Gastrocnemius medialis (tissue), 4 donors: ENCODE data around the gene PROM1. TPM values are rescaled to one million over a fixed set of nuclear protein-coding genes. Genes with fewer than 3 reads are reported as not detected.

Experiments used
- ATAC-seq, 2 donors: fragments of 150-250 bp; one replicate each; pipeline ENCODE4 v1.9.1; 2016
- DNase-seq, 2 donors: peaks; one replicate each; pipeline ENCODE4 v3.0.0-alpha.2; 2019
- H3K27ac ChIP-seq, 4 donors: fragments of 200-600 bp; sonication (generic); 1 replicate in 1 of 4; 2 replicates in 3 of 4; pipeline ENCODE4 v1.5.1; 2016 to 2018; ENCODE audit warnings: mild to moderate bottlenecking in 2 of 4, moderate library complexity in 1 of 4
- H3K27me3 ChIP-seq, 3 donors: fragments of 200-600 bp; sonication (generic) in 2 of 3; 1 replicate in 1 of 3; 2 replicates in 2 of 3; pipeline versions ENCODE4 v1.5.1 to v1.6.0; 2016 to 2019; ENCODE audit warnings: mild to moderate bottlenecking in 1 of 3, moderate library complexity in 1 of 3
- H3K36me3 ChIP-seq, 2 donors: fragments of 200-600 bp; sonication (generic) in 1 of 2; one replicate each; pipeline ENCODE4 v1.5.1; 2017 to 2018
- H3K4me1 ChIP-seq, 2 donors: fragments of 200-600 bp; sonication (generic) in 1 of 2; one replicate each; pipeline ENCODE4 v1.5.1; 2016 to 2017; ENCODE audit warnings: mild to moderate bottlenecking in 2 of 2
- H3K4me3 ChIP-seq, 4 donors: fragments of 200-600 bp; sonication (generic) in 3 of 4; 1 replicate in 1 of 4; 2 replicates in 3 of 4; pipeline ENCODE4 v1.5.1; 2016 to 2019; ENCODE audit warnings: mild to moderate bottlenecking in 2 of 4
- H3K9me3 ChIP-seq, 3 donors: fragments of 200-600 bp; sonication (generic) in 2 of 3; 1 replicate in 1 of 3; 2 replicates in 2 of 3; pipeline ENCODE4 v1.5.1; 2016 to 2019
- POLR2A ChIP-seq, 2 donors: fragments of 450-650 bp; IDR thresholded peaks; one replicate each; pipeline ENCODE4 v1.6.1; 2017; ENCODE audit warnings: antibody characterized with exemption in 2 of 2, mild to moderate bottlenecking in 2 of 2, moderate library complexity in 2 of 2
- in situ Hi-C, 4 donors: fragments of 200-750 bp; cut with MboI; loops; one replicate each; pipeline versions ENCODE4 v1.15.0 to v1.8.0; 2017; ENCODE audit warnings: low sequenced_read_pairs in 4 of 4
- intact Hi-C: fragments of 100-400 bp; cut with DNase I; formaldehyde crosslinking; loops from one replicate; pipeline ENCODE4 v1.15.1; 2023; ENCODE audit warnings: low total_unique reads
- total RNA-seq, 4 donors: library from RNA; depleted of rRNA; stranded (reverse); fragments of >200 nt; gene quantifications; one replicate each; pipeline versions ENCODE4 v1.1.0 to v1.2.3, GENCODE V29; 2016
- TF ChIP-seq, protein P1 (sequence below), 5 experiments: fragments of 450-650 bp in 3 of 5; fragments of 200-600 bp in 2 of 5; sonication (generic) in 2 of 5; IDR thresholded peaks in 4 of 5; conservative IDR thresholded peaks in 1 of 5; 1 replicate in 4 of 5; 2 replicates in 1 of 5; pipeline ENCODE4 v1.5.1; 2016 to 2019; ENCODE audit warnings: antibody characterized with exemption in 5 of 5, mild to moderate bottlenecking in 3 of 5, moderate library complexity in 3 of 5

Gene PROM1
- total RNA-seq, 4 donors from 2014 or later: 0.11 to 2.9 (median 0.58) TPM; not detected in 1

DNA sequence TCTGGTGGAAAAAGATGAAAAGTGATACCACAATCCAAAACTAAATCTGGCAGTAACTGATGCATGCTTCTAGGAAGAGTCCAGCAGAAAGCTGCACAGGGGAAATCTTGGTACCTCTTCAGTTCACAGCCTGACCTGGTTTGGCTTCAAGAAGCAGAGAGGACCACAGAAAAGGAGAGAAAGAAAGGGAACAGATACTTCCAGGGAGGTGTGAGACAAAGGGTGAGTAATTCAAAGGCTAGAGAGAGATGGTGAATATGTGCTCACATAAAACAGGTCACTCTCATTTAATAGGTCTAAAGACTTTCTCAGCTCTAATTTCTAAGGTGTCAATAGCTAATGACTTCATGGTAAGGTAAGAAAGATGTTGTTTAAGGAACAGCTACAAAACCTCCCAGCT is 132.0 kb downstream of the PROM1 start:
- ATAC-seq: no peak
- Histone ChIP-seq H3K4me3 (no peak overlapping the region), H3K36me3 (no peaks in the 10 kb centered on the region), H3K9me3 (no peaks in the 10 kb centered on the region), H3K27ac (no peak overlapping the region), H3K4me1 (no peaks in the 10 kb centered on the region), H3K27me3 (no peaks in the 10 kb centered on the region)
- intact Hi-C loops: no loop called here
- DNase-seq: no peak
- in situ Hi-C loops: loop anchor here in 3 of 4 donors (5.0 to 25.0 kb wide), 5 partner anchors 67 to 464 kb away; no protein-coding TSS in a partner anchor
- TF ChIP-seq, protein P1, sequence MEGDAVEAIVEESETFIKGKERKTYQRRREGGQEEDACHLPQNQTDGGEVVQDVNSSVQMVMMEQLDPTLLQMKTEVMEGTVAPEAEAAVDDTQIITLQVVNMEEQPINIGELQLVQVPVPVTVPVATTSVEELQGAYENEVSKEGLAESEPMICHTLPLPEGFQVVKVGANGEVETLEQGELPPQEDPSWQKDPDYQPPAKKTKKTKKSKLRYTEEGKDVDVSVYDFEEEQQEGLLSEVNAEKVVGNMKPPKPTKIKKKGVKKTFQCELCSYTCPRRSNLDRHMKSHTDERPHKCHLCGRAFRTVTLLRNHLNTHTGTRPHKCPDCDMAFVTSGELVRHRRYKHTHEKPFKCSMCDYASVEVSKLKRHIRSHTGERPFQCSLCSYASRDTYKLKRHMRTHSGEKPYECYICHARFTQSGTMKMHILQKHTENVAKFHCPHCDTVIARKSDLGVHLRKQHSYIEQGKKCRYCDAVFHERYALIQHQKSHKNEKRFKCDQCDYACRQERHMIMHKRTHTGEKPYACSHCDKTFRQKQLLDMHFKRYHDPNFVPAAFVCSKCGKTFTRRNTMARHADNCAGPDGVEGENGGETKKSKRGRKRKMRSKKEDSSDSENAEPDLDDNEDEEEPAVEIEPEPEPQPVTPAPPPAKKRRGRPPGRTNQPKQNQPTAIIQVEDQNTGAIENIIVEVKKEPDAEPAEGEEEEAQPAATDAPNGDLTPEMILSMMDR (IDR thresholded peaks at IDR 0.05 in 4 of 5, conservative IDR thresholded peaks at IDR 0.05 in 1 of 5): no peak
- no peak for TF ChIP-seq POLR2A (IDR thresholded peaks at IDR 0.05)

DNA sequence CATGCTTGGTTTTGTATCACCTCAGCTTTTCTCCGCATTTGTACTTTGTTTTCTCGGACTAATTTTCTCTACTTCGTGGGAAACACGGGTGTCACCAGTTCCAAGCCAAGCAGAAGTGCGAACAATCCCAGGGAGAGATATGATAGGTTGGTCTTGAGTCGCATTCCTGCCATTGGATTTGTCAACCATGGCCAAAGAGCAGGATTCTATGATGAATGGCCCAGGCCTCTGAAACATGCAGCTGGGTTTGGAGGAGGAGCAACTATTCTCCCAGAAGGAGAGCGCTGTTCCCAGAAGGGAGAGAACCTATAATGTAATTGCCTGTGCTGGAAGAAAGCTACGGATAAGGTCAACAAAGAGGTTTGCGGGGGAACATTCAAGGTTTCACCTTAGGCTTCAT is 135.0 kb downstream of the PROM1 start:
- TF ChIP-seq POLR2A (IDR thresholded peaks at IDR 0.05): no peak
- TF ChIP-seq, protein P1 (IDR thresholded peaks at IDR 0.05 in 4 of 5, conservative IDR thresholded peaks at IDR 0.05 in 1 of 5): no peak
- Histone ChIP-seq H3K36me3 (no peaks in the 10 kb centered on the region), H3K4me3 (no peak overlapping the region), H3K27me3 (no peaks in the 10 kb centered on the region), H3K27ac (no peak overlapping the region), H3K9me3 (no peaks in the 10 kb centered on the region), H3K4me1 (no peaks in the 10 kb centered on the region)
- in situ Hi-C loops (no loop called here), intact Hi-C loops (no loop called here)
- ATAC-seq (no peak), DNase-seq (no peak)

DNA sequence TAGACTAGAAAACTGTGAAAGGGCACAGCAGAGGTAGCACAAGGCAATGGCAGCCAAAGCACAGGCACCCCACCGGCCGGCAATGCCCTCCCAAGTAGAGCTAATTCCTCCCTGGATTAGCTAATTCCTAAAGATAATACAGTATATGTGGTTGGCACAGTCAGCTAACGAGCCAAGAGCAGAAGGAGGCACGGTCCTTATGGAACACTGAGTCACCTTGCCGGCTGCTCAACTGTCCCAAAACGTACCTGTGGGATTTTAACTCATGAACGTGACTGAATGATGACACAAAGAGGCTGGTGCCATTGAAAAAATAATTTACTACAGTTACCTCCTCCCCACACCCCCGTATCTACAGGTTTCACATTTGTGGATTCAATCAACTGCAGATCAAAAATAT is 136.1 kb downstream of the PROM1 start:
- Histone ChIP-seq H3K27me3 (no peaks in the 10 kb centered on the region), H3K27ac (no peak overlapping the region), H3K9me3 (no peaks in the 10 kb centered on the region), H3K4me3 (no peak overlapping the region), H3K4me1 (no peaks in the 10 kb centered on the region), H3K36me3 (no peaks in the 10 kb centered on the region)
- in situ Hi-C loops: no loop called here
- ATAC-seq (no peak), DNase-seq (no peak)
- TF ChIP-seq POLR2A (IDR thresholded peaks at IDR 0.05): no peak
- TF ChIP-seq, protein P1 (IDR thresholded peaks at IDR 0.05 in 4 of 5, conservative IDR thresholded peaks at IDR 0.05 in 1 of 5): no peak
- intact Hi-C loops: no loop called here

DNA sequence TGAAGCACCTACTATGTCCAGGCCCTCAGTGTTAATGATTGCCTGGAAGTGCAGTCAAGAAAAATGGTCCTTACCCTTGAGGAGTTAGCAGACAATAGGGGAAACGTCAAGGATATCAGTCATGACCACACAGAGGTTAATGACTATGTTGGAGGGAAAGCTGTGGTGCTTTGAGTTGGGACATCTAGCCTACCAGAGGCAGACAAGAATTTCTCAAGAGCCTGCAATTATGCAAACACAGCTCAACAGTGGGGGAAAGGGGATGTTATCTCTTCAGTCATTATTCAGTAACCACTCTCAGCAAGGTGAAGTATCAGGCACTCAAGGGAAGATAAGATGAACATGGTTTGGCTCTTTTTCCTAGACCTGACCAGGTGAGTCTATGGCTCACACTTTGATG is 138.3 kb downstream of the PROM1 start:
- Histone ChIP-seq H3K4me3 (no peak overlapping the region), H3K36me3 (no peaks in the 10 kb centered on the region), H3K4me1 (no peaks in the 10 kb centered on the region), H3K9me3 (no peaks in the 10 kb centered on the region), H3K27me3 (no peaks in the 10 kb centered on the region), H3K27ac (no peak overlapping the region)
- ATAC-seq: no peak
- intact Hi-C loops (no loop called here), in situ Hi-C loops (no loop called here)
- no peak for DNase-seq
- TF ChIP-seq POLR2A (IDR thresholded peaks at IDR 0.05): no peak
- TF ChIP-seq, protein P1 (IDR thresholded peaks at IDR 0.05 in 4 of 5, conservative IDR thresholded peaks at IDR 0.05 in 1 of 5): no peak

DNA sequence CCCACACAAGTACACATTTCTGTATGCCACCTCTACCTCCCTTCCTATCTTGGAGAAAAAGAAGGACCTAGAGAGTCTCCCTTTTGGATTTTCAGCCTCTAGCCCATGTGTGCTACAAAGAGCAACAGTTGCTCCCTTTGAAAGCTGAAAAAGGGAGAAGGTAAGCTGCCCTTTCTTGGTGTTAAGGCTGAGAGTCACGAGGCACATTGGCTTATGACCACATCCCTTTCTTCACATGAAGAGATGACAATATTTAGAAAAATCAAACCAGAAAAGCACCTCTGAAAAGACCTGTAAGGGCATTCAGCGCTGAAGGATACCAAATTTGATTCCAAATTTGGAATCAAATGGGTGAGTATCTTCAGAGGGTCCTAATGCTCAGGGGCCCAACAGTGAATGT is 138.9 kb downstream of the PROM1 start:
- in situ Hi-C loops (no loop called here), intact Hi-C loops (no loop called here)
- H3K27me3 ChIP-seq: no peaks in the 10 kb centered on the region
- no peak for ATAC-seq
- no peaks in the 10 kb centered on the region for H3K36me3 ChIP-seq
- no peak overlapping the region for H3K4me3 ChIP-seq
- TF ChIP-seq, protein P1 (IDR thresholded peaks at IDR 0.05 in 4 of 5, conservative IDR thresholded peaks at IDR 0.05 in 1 of 5): no peak
- TF ChIP-seq POLR2A (IDR thresholded peaks at IDR 0.05): no peak
- H3K27ac ChIP-seq: no peak overlapping the region
- no peak for DNase-seq
- H3K9me3 ChIP-seq: no peaks in the 10 kb centered on the region
- H3K4me1 ChIP-seq: no peaks in the 10 kb centered on the region
